Measurements from ENCODE around the gene DNAJC11.
"Not testable (repeated sequence)": the region's sequence is repeated elsewhere in the genome, so short reads cannot be mapped to it uniquely, and the experiment has no call there.

DNAJC11 gene

DNA sequence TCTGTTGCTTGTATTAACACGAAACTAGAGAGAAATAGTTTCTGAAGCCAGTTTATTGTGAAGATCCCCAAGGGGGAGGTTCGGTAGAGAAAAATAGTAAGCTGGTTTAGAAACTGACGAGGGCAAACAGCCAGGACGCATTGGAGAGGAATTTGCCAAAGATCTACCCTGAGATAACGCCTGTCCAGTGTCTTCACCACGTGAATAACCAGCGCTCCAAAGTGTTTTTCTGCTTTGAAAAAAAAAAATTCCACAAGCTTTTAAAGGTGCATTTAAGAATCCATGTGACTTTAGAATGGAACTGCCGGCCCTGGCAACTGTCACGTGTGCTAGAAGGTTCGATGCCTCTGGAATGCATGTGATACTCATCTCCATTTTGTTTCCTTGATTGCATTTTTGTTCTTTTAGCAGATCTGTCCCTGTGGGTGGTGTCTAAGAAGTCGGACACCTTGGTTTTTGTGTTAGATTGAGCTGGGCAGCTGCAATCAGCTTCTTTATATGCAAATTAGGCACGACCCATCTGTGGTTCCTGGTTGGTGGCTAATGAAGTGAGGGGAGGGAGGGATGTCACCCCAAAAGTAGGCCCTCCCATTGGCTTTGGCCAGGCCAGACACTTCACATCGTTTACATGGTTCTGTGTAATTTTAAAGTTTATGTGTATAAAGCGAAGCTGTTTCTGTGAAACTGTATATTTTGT, 78.2 kb downstream of the DNAJC11 start:
- no peak for DNase-seq

GRCh38 chr1:6622396-6623152, 79.0 kb downstream of the DNAJC11 start:
- DNase-seq: no peak

GRCh38 chr1:6621429-6622391, 79.9 kb downstream of the DNAJC11 start:
- DNase-seq: no peak

- no peak for DNase-seq
Observed at GRCh38 chr1:6619045-6619444, 82.6 kb downstream of the DNAJC11 start.

DNA sequence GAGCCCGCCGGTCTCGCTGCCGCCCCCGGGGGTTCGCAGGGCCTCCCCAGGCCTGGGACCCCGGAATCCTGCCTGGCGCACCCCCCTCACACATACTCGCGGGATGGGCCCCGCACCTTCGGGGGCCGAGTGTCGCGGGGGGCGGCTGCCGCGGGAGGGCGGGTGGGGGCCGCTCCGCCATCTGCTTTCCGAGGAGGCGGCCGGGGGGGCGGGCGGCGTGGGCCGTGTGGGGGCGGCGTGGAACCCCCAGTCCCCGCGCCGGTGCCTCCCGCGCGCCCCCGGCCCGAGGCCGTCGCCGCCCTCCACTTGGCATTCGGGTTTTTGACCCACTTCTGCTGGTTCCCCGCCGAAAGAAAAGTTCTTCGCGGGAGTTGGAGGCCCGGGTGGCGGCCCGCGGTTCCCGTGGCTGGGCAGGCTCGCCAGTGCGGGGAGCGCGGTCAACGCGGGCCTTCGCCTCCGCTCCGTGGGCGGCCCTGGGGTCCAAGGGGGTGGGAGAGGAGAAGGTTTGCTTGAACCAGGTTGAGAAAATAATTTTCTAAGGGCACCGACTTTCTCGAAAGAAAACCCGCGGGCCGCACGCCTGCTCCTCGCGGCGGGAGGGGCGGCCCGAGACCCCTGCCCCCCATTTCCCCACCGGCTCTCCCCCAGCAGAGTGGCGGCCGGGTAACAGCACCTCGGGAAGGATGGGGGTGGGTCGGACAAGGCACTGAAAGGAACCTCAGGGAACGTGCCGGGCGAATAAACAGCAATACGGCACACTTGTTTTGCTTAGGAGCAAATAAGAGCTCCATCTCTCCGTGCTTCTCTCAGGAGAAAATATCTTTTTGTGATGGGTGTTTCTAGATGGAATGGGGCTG, 86.5 kb downstream of the DNAJC11 start:
- no peak for DNase-seq

- no peak for DNase-seq
Observed at GRCh38 chr1:6614019-6614928, 87.3 kb downstream of the DNAJC11 start.

DNA sequence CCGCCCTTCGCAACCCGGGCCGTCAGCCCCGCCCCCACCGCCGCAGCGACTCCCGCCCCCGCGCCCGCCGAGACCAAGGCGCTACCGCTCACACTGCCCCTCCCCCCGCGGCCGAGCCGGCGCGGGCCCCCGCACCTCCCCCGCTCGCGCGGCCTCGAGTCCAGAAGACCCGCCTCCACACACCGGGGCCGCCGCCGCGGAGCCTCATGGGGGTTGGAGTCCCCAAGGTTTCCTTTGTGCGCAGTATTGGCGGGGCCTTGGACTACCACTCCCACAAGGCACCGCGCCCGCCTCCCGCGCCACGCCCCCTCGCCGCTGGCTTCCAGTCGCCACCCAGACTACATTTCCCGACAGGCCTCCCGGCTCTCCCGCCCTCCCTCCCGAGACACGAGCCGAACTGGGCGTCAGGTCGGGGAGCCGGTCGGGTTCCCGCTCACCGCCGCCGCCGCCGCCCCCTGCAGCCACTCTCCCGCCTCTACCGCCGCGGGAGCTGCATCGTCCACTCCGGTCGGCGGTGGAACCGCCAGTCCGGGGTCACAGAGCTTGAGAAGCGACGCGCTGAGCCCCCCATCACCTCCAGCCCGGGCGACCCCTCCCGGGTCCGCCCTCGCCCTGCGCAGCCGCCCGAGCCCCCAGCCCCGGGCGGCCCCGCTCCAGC, 88.1 kb downstream of the DNAJC11 start, which contains the start of gene PHF13:
TSS of gene PHF13 (plus strand) at position 371 of the 658 bp plus-strand sequence. CDS start 336 bp downstream, outside the sequence.
- peak; percentile 98 for DNase-seq

DNA sequence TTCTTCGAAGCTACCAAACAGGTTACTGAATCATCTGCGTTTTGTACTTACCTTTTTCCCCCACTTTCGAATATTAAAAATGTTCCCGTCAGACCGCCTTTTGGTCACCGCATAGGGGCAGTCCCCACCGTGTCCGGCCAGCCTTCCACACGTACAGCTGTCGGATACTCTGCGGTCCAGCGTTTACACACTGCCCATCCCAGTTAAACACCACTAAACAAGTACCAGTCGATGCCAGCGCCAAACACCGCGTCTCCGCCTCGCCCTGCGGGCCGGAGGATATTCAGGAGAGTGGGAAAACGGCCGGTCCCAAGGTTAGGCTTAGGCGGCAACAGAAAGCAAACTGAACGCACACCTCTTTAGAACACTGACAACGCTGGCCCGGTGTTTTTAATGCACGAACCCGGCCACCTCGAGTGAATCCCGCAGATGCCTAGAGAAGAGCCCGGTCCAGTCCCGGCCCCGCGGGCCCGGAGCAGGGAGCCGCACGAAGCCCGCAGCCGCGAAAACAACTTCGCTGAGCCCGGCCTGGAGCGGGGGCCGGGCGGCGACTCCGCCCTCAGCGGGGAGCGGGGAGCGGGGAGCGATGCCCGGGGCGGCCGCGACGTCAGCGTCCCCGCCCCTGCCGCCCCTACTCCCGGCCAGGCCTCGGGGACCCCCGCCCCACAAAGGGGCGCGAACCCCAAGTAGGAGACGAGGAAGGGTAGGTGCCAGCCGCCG, 88.8 kb downstream of the DNAJC11 start:
- peak; percentile 57 for DNase-seq

GRCh38 chr1:6603915-6604558, 97.6 kb downstream of the DNAJC11 start:
- DNase-seq: no peak

DNA sequence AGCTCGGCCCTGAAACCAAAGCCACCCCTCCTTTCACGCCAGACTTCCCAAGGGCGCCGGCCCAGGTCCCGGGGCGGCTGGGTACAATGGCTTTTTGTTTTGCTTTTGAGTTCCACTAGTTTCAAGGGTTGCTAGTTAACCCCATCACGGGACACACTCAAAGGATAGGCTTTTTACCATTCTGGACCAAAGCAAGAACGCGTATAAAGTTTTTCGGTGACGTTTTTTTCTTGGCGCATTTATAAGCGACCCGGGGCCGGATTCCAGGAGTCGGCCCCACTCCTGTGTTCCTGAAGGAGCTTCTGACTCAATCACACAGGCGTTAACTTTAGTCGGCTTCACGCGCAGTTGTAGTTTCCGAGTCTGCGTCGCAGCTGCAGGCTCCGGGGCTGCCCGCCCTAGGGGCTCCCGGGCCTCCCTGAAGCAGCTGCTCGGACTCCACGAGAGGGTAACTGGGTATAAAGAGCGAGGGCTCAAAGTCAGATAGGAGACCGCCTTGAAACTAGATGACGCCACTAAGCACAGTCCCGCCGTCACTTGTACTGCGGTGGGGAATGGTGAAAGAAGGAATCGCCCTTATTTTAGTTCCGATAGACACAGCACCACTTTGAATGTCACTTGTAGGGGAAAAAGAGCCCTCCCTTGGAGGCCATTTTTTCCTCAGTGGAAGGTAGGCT, 98.2 kb downstream of the DNAJC11 start:
- DNase-seq: no peak

DNA sequence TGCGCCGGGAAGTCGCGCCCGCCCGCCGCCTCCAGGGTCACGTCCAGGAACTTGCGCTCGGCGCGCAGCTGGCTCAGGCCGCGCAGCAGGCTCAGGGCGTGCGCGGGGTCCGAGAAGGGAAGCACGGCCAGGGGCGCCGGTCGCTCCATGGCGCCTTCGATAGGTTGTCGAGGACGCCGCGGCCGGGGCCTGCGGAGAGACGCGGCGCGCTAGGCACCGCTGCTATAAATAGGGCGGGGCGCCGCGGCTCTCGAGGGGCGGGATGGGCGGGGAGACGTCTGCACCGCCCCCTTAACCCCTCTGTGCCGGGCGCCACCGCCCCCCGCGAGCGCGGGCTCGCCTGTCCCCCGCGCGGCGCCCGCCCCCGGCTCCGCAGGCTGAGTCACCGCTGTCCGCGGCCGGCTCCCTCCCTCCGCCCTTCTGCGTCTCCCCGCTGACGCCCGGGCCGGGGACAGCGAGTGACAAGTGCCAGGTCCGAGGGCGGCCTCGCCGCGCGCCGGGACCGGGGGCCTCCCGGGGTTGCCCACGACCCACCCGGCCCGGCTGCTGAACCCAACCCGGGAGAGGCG, 98.9 kb downstream of the DNAJC11 start, which contains the start of gene KLHL21:
TSS of gene KLHL21 (minus strand) at position 201 of the 569 bp plus-strand sequence. CDS start at position 149, 52 bp downstream.
- DNase-seq: peak; percentile 46

GRCh38 chr1:6601923-6602668, 99.5 kb downstream of the DNAJC11 start:
- DNase-seq: no peak

- peak; percentile 31 for DNase-seq
Observed at GRCh38 chr1:6601049-6601922, 100.3 kb downstream of the DNAJC11 start.

DNA sequence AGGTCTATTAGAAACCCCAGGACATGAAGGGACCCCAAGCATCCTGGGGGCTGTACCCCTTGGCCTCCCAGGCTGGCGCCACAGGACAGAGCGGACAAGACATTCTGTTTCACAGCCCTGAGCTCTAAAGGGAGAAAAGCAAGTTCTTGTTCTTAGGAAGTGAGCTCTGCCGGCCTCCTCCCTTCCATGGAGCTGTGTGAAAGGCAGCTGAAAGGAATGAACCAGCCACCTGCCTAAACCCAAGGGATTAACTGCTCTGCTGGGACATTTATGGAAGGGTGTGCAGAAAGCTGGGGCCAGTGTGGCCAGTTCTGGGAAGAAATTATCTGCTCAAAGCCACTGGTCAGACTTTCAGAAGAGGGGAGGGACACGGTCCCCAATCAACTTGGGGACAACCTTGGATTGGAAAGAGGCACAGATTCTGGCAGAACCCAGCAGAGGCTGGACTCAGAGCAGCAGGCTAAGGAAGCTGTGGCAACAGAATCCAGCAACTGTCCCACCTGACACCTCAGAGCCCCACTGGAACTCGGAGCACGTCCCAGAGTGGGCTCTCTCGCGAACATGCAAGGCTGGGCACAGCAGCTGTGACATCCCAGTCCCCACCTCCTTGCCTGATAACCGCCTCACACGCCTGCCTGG, 101.1 kb downstream of the DNAJC11 start:
- no peak for DNase-seq

DNA sequence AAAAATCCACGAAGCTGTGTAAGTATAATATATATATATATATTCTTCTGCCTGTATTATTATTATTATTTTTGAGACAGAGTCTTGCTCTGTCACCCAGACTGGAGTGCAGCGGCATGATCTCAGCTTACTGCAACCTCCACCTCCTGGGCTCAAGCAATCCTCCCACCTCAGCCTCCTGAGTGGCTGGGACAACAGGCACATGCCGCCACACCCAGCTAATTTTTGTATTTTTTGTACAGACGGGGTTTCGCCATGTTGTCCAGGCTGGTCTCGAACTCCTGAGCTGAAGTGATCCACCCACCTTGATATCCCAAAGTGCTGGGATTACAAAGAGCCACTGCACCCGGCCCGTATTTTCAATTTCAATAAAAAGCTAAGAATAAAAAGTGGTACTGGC, 101.6 kb downstream of the DNAJC11 start:
- DNase-seq: not testable (repeated sequence)

Measured in DMS79 treated with DMSO at 0.1 percent for 48 hours (cell line).